HepG2 (cell line): Measurements from ENCODE around the gene HOXD3. TPM values are rescaled to one million over a fixed set of nuclear protein-coding genes. Genes with fewer than 3 reads are reported as not detected.
A peak's percentile ranks its signal among the peaks of the same experiment; 100 is the strongest.

ENCODE experiments used
- CSRNP2 ChIP-seq: sonication (generic); formaldehyde crosslinking; conservative IDR thresholded peaks from 2 replicates; pipeline ENCODE4 v1.8.0; 2022; ENCODE audit warnings: low read depth, missing genetic modification reagents
- DR1 ChIP-seq: sonication (generic); formaldehyde crosslinking; IDR thresholded peaks from 2 replicates; pipeline ENCODE4 v1.8.0; 2021; ENCODE audit warnings: mild to moderate bottlenecking, missing genetic modification reagents, inconsistent platforms
- KAT8 ChIP-seq: IDR thresholded peaks from 2 replicates; pipeline ENCODE4 v1.6.1; 2016; ENCODE audit warnings: missing genetic modification reagents, missing compliant biosample characterization
- PATZ1 ChIP-seq: sonication (generic); formaldehyde crosslinking; IDR thresholded peaks from 2 replicates; pipeline ENCODE4 v1.4.0; 2020; ENCODE audit warnings: missing genetic modification reagents
- RXRA ChIP-seq: sonication (generic); formaldehyde crosslinking; IDR thresholded peaks from 2 replicates; pipeline ENCODE4 v1.5.1; 2020; ENCODE audit warnings: missing genetic modification reagents
- SIX1 ChIP-seq: sonication (generic); formaldehyde crosslinking; IDR thresholded peaks from 2 replicates; pipeline ENCODE4 v1.4.0; 2020; ENCODE audit warnings: missing genetic modification reagents, borderline replicate concordance
- SOX13 ChIP-seq, 3 experiments: fragments of 450-650 bp in 1 of 3; sonication (generic) in 1 of 3; formaldehyde crosslinking in 1 of 3; IDR thresholded peaks in 2 of 3; conservative IDR thresholded peaks in 1 of 3; 2 replicates each; pipeline versions ENCODE4 v1.5.0 to v1.6.1; 2016 to 2020; ENCODE audit warnings: antibody characterized with exemption in 1 of 3, mild to moderate bottlenecking in 1 of 3, missing compliant biosample characterization in 1 of 3, missing genetic modification reagents in 1 of 3, moderate library complexity in 1 of 3
- THAP11 ChIP-seq: IDR thresholded peaks from 2 replicates; pipeline ENCODE4 v1.6.1; 2016; ENCODE audit warnings: missing biosample characterization, missing genetic modification reagents
- THAP9 ChIP-seq: sonication (generic); formaldehyde crosslinking; IDR thresholded peaks from 2 replicates; pipeline ENCODE4; 2020; ENCODE audit warnings: missing genetic modification reagents, mild to moderate bottlenecking, borderline replicate concordance
- TRAFD1 ChIP-seq: sonication (generic); formaldehyde crosslinking; IDR thresholded peaks from 2 replicates; pipeline ENCODE4 v1.5.1; 2020; ENCODE audit warnings: missing genetic modification reagents, mild to moderate bottlenecking, borderline replicate concordance
- ZNF329 ChIP-seq: sonication (generic); formaldehyde crosslinking; IDR thresholded peaks from 2 replicates; pipeline ENCODE4 v1.9.0; 2021; ENCODE audit warnings: low read depth, mild to moderate bottlenecking, missing genetic modification reagents
- ZNF34 ChIP-seq: sonication (generic); formaldehyde crosslinking; IDR thresholded peaks from 2 replicates; pipeline ENCODE4 v1.4.0; 2020; ENCODE audit warnings: mild to moderate bottlenecking, missing genetic modification reagents, borderline replicate concordance
- ZNF383 ChIP-seq: sonication (generic); formaldehyde crosslinking; IDR thresholded peaks from 2 replicates; pipeline ENCODE4 v1.4.0; 2020; ENCODE audit warnings: missing genetic modification reagents, mild to moderate bottlenecking, borderline replicate concordance
- ZNF775 ChIP-seq: sonication (generic); formaldehyde crosslinking; IDR thresholded peaks from 2 replicates; pipeline ENCODE4 v1.4.0; 2020; ENCODE audit warnings: missing genetic modification reagents, mild to moderate bottlenecking, moderate library complexity, borderline replicate concordance
- ZNF816 ChIP-seq: sonication (generic); formaldehyde crosslinking; IDR thresholded peaks from 2 replicates; pipeline ENCODE4 v1.8.0; 2022; ENCODE audit warnings: missing genetic modification reagents, mild to moderate bottlenecking, borderline replicate concordance
- ZNF83 ChIP-seq: sonication (generic); formaldehyde crosslinking; IDR thresholded peaks from 2 replicates; pipeline ENCODE4 v1.4.0; 2020; ENCODE audit warnings: missing genetic modification reagents, mild to moderate bottlenecking, borderline replicate concordance
- ZNF839 ChIP-seq: sonication (generic); formaldehyde crosslinking; IDR thresholded peaks from 2 replicates; pipeline ENCODE4 v1.4.0; 2020; ENCODE audit warnings: missing genetic modification reagents, mild to moderate bottlenecking, borderline replicate concordance
- polyA plus RNA-seq, 8 experiments: library from polyadenylated mRNA; depleted of rRNA in 3 of 8; stranded (reverse) in 7 of 8; unstranded in 1 of 8; fragments of >200 nt; fragmentation: Illumina TruSeq in 4 of 8; extraction: Trizol in 4 of 8; gene quantifications; 2 replicates each; pipeline versions ENCODE4 v1.2.1 to v1.2.3, GENCODE V29; 2011 to 2016; ENCODE audit warnings: low read depth in 4 of 8, missing spikeins in 1 of 8, mixed read lengths in 1 of 8; ENCODE audit not compliant: insufficient read depth in 1 of 8
- total RNA-seq, 5 experiments: library from RNA; depleted of rRNA; stranded (reverse); fragments of >200 nt; fragmentation: Illumina TruSeq; extraction: Trizol; gene quantifications; 2 replicates each; pipeline ENCODE4 v1.2.3, GENCODE V29; 2016; ENCODE audit warnings: low read depth in 1 of 5

HOXD3 gene
- total and polyA plus RNA-seq, 2 of the 13 experiments (the other 11 are each of a cell fraction or from before 2014, with no cell fraction given), result 0.05 to 0.09 TPM

- TF ChIP-seq ZNF775 (CRISPR knock-in tag) (no peak), ZNF839 (CRISPR knock-in tag) (no peak), THAP11 (CRISPR knock-in tag) (peak; percentile 39; the same call in 1 of the 2 replicates), RXRA (CRISPR knock-in tag) (peak; percentile 50; the same call in 1 of the 2 replicates), TRAFD1 (CRISPR knock-in tag) (no peak), ZNF83 (no peak), SIX1 (CRISPR knock-in tag) (no peak), PATZ1 (CRISPR knock-in tag) (peak; percentile 88), CSRNP2 (CRISPR knock-in tag) (no peak), DR1 (CRISPR knock-in tag) (no peak), ZNF329 (CRISPR knock-in tag) (no peak), ZNF383 (CRISPR knock-in tag) (no peak), ZNF34 (no peak), THAP9 (CRISPR knock-in tag) (peak; percentile 61), KAT8 (CRISPR knock-in tag) (no peak; the same call in 1 of the 2 replicates), ZNF816 (CRISPR knock-in tag) (0 out of 2 replicates have a peak, but pooled peaks have one; percentile 64), SOX13 (IDR thresholded peaks at IDR 0.05) (no peak), SOX13 (CRISPR knock-in tag; conservative IDR thresholded peaks at IDR 0.05 in 1 of 2, IDR thresholded peaks at IDR 0.05 in 1 of 2) (no peak; a peak in 1 of 4 replicates)
Measured at GRCh38 chr2:176187899-176188773, 31.0 kb downstream of the HOXD3 start, which contains the start of gene HOXD1 (continued).
